ENCODE results near the gene RPTOR.
"Not testable (repeated sequence)": the region's sequence is repeated elsewhere in the genome, so short reads cannot be mapped to it uniquely, and the experiment has no call there.

Gene RPTOR, protein sequence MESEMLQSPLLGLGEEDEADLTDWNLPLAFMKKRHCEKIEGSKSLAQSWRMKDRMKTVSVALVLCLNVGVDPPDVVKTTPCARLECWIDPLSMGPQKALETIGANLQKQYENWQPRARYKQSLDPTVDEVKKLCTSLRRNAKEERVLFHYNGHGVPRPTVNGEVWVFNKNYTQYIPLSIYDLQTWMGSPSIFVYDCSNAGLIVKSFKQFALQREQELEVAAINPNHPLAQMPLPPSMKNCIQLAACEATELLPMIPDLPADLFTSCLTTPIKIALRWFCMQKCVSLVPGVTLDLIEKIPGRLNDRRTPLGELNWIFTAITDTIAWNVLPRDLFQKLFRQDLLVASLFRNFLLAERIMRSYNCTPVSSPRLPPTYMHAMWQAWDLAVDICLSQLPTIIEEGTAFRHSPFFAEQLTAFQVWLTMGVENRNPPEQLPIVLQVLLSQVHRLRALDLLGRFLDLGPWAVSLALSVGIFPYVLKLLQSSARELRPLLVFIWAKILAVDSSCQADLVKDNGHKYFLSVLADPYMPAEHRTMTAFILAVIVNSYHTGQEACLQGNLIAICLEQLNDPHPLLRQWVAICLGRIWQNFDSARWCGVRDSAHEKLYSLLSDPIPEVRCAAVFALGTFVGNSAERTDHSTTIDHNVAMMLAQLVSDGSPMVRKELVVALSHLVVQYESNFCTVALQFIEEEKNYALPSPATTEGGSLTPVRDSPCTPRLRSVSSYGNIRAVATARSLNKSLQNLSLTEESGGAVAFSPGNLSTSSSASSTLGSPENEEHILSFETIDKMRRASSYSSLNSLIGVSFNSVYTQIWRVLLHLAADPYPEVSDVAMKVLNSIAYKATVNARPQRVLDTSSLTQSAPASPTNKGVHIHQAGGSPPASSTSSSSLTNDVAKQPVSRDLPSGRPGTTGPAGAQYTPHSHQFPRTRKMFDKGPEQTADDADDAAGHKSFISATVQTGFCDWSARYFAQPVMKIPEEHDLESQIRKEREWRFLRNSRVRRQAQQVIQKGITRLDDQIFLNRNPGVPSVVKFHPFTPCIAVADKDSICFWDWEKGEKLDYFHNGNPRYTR (N-terminal part only)

DNA sequence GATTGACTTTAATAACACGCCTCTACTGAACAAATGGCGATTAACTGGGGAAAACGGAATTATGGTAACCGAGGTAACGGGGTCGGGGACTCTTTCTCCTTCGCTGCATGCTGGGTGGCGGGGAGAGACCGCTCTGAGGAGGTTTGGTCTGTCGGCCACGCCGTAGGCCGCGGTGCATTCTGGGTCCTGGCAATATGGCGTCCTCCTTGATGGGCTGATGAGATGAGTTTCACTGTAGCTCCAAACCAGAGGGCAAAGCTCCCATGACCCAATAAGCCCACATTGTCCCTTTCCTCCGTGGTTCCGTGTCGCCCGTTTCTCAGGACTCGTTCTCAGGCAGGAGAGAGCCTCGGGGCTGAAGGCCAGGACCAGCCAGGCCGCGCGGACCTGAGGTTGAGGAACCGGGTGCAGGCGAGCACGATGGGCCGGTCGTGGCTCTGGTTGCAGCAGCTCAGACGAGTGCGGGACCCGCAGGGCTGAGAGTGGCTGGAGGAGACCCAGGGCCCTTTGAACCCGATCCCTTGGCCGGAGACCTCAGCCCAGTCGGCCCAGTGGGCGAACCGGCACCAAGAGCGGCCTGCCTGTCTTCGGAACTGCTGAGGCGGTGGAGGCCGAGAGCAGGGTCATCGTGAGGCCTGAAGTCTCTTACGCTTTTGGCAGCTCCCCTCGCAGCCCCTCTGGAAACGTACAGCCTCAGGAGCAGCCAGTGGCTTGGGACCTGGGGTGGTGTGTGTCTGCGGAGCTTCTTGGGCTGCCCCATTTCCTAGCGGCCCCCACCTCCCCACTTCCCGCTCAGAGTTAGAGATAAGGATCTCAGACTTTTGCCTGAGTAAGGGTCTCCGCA, at the start of gene RPTOR:
Gene RPTOR, plus strand, starts transcription at position 184 of the 844 bp plus-strand sequence. CDS start 792 bp downstream, outside the sequence.
- DNase-seq, result peak; percentile 89

DNA sequence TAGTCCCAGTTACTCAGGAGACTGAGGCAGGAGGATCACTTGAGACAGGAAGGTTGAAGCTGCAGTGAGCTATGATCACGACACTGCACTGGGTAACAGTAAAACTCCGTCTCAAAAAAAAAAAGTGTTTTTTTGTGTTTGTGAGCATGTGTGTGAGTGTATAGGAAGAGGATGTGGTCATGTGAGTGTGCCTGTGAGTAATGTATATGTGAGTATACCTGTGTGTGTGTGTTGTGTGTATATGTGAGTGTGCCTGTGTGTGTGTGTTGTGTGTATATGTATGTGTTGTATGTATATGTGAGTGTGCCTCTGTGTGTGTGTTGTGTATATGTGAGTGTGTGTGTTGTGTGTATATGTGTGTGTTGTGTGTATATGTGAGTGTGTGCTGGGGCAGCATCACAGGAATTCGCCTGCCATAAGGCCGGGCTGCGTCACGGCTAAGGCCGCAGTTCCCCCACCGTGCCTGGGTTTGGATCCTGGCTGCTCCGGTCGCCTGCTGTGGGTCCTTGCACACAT, 46.9 kb upstream of the RPTOR start:
- no peak for DNase-seq

DNA sequence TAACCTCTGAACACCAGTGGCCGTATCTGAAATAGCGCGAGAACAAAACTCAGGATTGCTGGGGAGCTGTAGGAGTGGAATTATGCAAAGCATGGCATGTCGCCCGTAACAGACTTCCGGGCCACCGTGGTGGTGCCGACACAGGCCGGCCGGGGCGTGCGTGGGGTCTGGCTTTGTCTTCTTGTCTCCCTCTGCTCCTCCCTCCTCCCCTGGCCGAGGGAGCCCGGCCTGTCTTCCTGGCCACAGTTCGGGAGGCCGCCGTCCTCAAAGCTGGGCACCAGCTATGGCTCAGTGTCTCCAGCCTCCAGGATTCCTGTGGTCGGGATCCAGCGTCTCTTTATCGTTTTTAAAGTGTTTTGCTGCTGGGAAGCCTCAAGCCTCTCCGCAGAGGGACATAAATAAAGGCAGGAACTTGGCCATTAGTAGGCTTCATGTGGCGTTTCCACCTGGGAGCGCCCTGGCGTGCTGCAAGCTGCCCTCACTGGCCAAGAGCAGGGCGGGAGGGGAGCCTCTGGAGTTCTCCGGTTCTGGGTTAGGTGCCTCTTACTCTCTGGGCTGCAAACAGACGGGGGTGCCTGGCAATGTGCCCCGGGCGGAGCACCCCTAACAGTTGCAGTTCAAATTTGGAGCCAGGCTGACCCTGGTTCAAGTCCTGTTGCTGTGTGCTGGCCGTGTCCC, 46.3 kb upstream of the RPTOR start:
- DNase-seq, result no peak

DNA sequence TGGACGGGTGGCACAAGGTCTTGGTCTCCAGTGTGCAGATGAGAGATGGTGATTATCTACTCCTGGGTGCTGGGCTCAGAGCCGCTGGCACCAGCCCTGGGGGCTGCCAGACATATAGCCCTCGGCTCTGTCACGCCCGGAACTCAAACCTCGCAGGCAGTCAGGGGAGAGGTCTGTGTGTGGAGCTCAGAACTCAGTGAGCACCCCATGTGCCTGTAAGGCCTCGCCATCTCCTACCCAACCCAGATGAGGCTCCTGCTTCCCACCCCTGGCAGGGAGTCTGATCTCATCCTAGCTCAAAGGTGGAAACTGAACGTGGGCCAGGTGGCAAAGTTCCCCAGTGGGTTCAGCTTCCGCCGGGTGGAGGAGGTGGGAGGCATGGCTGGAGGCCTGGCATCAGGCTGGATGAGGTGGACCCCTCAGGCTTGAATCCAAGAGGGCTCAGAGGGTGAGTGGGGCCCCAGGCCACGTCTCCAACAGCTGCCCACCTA, 45.7 kb upstream of the RPTOR start:
- no peak for DNase-seq

DNA sequence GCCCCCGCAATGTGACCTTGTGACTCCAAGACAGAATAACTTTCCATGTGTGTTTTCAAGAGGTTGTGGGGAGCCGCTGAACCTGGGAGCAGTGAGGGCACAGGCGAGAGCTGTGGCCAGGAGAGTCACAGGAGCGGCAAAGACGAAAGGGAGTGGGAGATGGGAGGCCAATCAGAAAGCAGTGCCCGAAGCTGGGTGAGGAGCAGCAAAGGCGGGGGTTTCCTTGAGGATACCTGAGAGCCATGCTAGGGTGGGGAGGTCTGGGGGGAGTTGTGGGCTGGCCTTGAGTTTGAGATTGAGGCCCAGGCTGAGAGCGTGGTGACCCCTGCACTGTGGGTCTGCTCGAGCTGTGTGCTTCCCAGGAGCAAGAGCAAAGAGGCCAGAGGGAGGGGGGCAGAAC, 45.1 kb upstream of the RPTOR start:
- DNase-seq, result no peak

DNA sequence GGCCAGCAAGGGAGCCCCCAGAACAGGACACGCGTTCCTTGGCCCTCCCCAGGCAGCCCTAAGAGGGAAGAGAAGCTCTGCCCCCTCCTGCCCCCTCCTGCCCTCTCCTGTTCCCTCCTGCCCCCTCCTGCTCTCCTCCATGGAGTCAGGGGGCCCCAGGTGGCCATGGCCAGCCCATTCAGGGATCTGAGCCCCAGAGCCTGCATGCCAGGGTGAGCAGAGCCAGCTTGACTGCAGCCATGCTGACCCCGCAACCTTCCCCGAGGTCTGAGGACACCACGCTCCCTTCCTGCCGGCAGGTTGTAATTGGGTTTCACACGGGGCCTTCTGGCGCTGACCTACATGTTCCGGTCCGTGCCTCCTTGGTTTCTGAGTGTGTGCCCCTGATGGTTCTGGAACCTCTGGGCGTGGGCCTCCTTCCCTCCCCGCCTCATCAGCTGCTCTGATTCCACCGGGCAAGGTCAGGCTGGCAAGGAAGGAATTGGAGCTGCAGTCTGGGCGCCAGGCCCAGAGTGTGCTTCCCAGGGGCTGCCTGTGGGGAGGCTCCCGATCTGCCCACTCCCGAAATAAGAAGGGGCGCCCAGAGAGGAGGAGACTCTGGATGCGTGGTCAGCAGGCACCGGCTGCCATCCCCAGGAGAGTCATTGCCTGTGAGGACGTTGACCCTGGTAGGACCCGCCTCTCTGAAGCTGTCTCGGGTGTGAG, 44.5 kb upstream of the RPTOR start:
- no peak for DNase-seq

DNA sequence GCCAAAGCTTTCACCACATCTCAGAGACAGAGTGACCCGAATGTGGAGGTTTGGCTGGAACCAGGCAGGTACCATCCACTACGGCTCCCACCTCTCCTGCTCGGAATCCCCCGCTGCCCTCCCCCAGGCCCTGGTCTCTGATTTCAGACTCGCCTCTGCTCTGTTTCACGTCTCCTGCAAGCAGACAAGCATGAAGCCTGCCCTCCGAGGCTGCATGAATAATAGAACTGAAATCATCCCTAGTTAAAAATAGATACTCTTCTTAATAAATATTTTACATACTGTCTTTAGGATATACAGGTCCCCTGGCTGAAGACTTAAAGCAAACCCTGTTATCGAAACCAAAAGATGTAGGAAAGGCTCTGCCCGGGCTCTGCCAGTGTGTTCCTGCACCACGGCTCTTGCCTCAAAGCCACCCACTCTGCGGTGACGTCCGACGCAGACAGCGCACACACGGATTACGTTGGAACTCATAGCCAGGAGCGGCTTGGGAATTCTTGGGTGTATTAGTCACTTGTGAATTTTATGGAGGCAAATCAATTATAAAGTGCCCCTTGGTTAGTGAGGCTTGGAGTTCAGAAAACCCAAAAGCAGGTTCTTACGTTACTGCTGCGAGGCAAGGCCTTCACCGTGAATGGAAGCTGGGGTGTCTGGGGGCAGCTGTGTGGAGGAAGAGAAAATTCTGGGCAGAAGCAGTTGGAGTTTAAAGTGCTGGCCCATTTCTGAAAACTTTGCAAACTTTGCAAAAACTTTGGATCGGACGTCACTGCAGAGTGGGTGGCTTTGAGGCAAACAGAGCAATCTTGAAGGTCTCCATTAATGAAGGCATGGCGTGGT, 42.7 kb upstream of the RPTOR start:
- no peak for DNase-seq

DNA sequence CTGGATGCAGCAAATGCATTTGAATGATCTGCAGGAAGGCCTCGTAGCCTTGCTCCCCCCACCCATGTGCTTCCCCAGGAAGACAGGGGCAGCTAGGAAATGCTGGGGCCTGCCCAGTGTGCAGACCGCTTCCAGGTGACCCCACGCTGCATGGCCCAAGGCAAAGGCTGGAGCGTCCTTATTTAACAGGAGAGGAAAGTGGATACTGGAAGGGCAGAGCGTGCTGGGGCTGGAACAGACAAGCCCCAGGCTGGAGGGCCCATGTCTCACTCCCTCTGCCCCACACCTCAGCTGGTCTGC, 42.1 kb upstream of the RPTOR start:
- DNase-seq, result no peak

DNA sequence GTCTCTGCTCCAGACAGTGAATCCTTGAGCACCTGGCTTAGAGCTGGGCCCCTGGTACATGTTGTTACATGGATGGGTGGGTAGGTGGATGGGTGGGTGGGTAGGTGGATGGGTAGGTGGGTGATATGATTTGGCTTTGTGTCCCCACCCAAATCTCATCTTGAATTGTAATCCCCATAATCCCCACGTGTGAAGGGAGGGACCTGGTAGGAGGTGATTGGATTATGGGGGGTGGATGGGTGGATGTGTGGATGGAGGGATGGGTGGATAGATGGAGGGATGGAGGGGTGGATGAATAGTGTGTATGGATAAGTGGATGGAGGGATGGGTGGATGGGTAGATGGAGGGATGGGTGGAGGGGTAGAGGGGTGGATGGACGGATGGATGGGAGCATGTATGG, 41.6 kb upstream of the RPTOR start:
- no peak for DNase-seq

DNA sequence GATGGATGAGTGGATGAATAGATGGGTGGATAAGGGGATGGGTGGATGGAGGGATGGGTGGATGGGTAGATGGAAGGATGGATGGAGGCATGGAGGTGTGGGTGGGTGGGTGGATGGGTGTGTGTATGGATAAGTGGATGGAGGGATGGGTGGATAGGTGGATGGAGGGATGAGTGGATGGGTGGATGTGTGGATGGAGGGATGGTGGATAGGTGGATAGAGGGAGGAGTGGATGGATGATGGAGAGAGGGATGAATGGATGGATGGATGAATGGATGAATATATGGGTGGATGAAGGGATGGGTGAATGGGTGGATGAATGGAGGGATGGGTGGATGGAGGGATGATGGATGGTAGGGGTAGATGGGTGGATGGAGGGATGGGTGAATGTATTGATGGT, 40.7 kb upstream of the RPTOR start:
- DNase-seq, result no peak

DNA sequence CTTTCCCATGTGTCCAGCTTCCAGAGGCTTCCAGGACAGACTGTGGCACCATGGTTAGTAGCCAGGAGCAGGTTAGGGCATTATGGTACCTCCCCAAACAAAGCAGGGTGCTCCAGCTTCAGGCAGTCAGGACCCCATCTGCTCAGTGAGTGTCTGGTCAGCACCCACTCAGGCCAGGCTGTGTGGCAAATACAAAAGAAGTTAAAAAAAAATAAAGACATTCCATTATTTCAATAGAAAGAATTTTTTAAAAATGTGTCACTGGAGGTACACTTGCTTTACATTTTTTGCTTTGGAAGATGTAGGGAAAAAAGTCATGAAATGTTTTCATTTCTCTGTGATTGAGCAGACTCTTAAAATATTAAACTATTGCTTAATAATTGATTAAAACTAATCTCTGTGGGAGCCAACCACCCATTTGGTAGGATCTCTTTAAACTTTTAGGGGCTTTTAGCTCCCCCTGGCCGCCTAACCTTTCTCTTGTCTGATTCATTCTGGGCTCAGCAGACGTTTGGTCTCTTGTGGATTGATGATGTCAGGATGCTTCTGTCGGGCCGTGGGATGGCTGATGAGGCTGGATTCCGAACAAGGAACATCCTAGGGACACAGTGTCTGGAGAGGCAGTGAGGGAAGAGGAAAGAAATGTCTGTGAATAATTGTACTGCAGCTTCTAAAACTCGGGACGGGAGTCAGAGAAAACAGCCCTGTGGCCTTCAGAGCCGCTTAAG, 39.8 kb upstream of the RPTOR start:
- no peak for DNase-seq

DNA sequence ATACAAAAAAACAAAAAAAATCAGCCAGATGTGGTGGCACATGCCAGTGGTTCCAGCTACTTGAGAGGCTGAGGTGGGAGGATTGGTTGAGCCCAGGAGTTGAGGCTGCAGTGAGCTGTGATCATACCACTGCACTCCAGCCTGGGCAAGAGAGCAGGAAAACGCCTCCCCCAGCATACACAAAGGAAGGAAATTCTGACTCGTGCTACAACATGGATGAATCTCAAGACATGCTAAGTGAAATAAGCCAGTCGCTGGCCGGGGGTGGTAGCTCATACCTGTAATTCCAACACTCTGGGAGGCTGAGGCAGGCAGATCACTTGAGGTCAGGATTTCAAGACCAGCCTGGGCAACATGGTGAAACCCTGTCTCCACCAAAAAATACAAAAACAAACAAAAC, 37.5 kb upstream of the RPTOR start:
- not testable (repeated sequence) for DNase-seq

DNA sequence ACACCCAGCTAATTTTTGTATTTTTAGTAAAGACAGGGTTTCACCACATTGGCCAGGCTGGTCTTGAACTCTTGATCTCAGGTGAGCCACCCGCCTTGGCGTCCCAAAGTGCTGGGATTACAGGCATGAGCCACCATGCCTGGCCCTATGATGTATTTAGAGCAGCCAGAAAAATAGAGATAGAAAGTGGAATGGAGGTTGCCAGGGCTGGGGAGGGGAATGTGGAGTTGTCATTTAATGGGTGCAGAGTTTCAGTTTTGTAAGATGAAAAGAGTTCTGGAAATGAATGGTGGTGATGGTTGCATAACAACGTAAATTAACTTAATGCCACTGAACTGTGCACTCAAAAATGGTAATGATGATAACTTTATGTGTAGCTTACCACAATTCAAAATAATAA, 36.7 kb upstream of the RPTOR start:
- no peak for DNase-seq

DNA sequence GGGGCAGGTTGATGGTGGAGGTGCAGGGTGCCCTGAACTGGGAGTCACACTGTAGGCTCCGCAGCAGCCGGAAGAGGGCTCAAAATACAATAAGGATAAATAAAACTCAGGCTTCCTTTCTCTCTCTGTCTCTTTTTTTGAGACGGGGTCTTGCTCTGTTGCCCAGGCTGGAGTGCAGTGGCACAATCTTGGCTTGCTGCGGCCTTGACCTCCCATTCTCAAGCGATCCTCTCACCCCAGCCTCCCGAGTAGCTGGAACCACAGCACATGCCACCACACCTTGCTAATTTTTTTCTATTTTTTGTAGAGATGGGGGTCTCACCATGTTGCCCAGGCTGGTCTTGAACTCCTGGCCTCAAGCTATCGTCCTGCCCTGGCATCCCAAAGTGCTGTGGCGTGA, 35.3 kb upstream of the RPTOR start:
- DNase-seq, result no peak

DNA sequence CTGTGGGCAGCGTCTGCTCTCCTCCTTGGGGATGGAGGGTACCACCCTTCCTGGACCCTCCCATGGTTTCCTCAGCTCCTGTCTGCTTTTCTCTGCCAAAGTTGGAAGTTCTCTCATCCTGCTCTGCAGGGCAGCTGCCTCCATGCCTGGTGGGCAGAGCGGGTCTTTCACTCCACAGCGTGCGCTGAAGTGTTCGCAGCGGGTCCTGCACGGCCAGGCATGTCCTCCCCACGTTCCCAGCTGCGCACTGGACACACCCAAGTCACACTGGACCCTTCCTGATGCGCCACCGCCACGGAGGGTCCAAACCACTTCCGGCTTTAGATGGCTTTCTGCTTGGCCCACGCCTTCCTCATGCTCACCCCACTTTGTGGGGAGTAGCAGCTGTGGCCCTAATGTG, 34.5 kb upstream of the RPTOR start:
- no peak for DNase-seq

DNA sequence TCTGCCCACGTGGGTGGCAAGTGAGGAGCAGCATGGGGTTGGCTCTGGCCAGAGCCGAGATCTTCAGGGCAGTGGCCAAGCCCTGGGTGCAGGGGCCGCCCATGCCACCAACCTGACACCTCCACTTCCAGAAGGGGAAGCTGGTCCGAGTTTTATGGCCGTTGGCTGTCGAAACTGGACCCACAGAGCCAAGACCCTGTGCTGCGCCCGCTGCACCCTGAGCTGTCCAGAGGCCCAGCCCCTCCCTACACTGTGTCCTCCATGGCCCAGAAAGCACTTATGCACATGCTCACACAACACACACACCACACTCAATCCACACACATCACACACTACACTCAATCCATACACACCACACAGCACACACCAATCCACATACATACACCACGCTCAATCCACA, 33.9 kb upstream of the RPTOR start:
- no peak for DNase-seq

DNA sequence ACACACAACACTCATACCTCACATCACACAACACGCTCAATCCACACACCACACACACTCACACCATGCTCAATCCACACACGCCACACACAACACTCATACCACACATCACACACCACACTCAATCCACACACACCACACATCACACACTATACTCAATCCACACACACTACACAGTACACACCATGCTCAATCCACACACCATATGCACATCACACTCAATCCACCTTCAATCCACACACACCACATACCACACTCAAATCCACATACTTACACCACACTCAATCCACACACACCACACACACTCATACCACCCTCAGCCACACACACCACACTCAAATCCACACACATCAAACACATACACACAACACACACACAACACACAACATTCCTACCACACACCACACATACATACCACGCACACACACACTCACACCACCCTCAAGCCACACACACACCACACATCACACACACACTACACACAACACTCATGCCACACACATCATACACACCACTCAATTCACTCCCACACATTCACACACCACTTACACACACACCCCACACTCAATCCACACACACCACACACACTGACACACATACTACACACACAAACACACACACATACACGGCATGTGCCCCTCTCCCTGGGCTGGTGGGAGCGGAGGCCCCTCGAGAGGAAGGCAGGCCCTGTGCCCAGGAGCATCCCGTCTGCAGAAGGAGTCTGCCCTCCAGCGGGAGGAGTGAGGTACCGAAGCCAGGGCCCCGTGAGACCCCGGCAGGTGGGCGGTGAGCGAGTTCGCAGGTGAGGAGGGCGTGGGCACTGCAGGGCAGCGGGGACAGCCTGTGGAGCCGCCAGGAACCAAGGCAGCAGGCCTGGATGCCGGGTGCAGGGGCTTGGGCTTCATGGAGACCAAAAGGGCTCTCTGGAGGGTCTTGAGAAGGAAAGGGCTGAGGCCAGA, 33.1 kb upstream of the RPTOR start:
- no peak for DNase-seq

DNA sequence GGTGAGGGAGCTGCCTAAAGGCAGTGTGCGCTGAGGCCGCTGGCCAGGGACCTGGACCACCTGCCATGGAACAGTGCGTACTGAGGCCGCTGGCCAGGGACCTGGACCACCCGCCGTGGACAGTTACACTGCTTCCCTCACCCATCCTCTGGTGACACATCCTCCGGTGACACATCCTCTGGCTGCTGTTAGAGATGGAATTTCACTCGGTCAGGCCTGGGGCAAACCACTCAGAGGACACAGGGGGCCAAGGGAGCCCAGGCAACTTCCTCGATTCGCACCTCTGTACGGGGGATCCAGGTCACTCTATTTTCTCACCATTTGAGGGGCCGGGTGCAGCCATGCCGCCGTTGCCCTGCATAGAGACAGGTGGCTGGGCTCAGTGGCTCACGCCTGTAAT, 32.4 kb upstream of the RPTOR start:
- no peak for DNase-seq
